Muscle layer of colon (tissue), 2 donors: Measurements from ENCODE around the gene CHRM1.
A peak's percentile ranks its signal among the peaks of the same experiment; 100 is the strongest.

ENCODE experiments used
- H3K27ac ChIP-seq: one replicate; pipeline ENCODE4 v1.7.0; 2013; ENCODE audit warnings: low read depth, mild to moderate bottlenecking, low read length, moderate library complexity
- H3K27me3 ChIP-seq, 2 donors: one replicate each; pipeline ENCODE4 v1.7.0; 2013; ENCODE audit warnings: low read length in 2 of 2, mild to moderate bottlenecking in 2 of 2; ENCODE audit not compliant: insufficient read depth in 2 of 2, control insufficient read depth in 1 of 2
- H3K36me3 ChIP-seq: one replicate; pipeline ENCODE4 v1.7.0; 2013; ENCODE audit warnings: mild to moderate bottlenecking, low read length; ENCODE audit not compliant: insufficient read depth
- H3K4me1 ChIP-seq: one replicate; pipeline ENCODE4 v1.7.0; 2013; ENCODE audit warnings: mild to moderate bottlenecking, low read length; ENCODE audit not compliant: insufficient read depth
- H3K4me3 ChIP-seq, 2 donors: one replicate each; pipeline ENCODE4 v1.7.0; 2013; ENCODE audit warnings: low read length in 2 of 2, low read depth in 1 of 2, mild to moderate bottlenecking in 1 of 2, moderate library complexity in 1 of 2
- H3K9ac ChIP-seq: one replicate; pipeline ENCODE4 v1.7.0; 2013; ENCODE audit warnings: low read length
- H3K9me3 ChIP-seq: one replicate; pipeline ENCODE4 v1.7.0; 2013; ENCODE audit warnings: mild to moderate bottlenecking, low read length
- donor health status: abdominal sarcoma.
- donor health status: Adenocarcinoma of cecum.

Gene CHRM1

DNA sequence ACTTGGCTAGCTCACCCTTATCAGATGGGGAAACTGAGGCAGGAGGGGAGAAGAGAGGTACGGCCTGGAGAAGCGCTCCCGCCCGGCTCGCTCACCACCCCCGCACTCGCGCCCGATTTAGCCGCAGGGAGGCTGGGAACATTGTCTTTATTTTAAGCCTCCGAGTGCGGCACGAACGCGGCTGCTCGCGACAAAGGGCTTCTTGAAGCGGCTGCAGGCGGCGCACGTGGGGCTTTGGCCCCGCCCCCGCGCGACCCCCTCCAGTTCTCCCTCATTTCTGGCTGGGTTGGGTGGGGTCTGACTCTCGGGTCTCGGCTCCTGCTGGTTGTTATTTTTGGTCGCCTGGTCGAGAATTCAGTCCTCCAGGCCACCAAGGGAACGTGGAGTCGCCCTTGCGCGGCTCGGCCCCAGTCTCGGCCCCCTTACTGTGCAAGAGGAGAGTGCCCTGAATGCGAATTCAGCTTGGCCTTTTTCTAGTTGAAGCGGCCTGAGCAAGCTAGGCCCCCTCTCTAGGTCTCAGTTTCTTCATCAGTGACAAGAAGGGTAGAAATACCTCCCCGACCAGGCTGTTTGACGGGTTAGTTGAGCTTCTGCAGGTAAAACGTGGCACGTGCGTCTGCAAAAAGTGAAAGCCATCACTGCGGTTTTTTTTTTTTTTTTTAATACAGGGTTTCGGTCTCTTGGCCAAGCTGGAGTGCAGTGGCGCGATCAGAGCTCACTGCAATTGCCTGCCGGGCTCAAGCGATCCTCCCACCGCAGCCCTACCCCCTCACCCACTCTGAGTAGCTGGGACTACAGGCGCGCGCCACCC, 2.6 kb upstream of the CHRM1 start:
- Histone ChIP-seq H3K4me1 (no peaks in the 10 kb centered on the region), H3K4me3 (peak overlapping the region; percentile 22 to 43), H3K27ac (no peak overlapping the region), H3K27me3 (peaks cover 14 to 70% of the 10 kb centered on the region in 2 donors), H3K9ac (no peak overlapping the region), H3K36me3 (no peaks in the 10 kb centered on the region), H3K9me3 (no peaks in the 10 kb centered on the region)

DNA sequence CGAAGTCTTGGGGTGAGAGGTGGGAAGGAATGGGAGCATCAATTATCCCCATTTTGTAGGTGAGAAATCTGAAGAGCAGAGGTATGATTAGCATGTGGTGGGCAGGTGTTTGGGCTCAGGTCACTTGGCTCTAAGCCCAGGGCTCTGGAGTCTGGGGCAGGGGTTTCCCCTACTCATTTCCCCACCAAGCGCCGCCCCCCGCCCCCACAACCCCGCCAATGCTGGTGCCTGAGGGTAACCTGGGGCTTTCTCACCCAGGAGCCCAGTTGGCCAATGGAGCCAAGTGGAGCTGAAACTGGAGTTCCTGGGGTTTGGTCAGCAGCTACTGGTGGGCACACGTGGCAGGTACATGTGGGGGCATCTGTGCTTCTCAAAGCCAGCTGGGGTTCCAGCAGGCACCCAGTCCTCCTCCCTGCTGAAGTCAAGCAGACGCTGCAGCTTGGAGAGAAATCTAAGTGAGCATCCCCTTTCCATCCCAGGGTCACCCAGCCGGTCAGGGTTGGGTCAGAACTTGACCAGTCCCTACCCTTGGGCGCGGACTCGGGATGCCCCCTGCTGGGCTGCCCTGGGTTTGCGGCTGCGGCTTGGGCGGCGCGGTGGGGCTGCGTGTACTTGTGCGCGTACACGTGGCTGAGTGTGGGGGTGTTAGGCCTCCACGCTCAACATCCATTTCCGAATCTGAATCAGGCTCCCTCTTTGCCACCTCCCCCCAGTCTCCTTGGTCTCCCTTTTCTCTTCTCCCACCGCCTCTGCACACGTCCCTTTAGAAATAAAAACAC, 1.7 kb upstream of the CHRM1 start:
- H3K27ac ChIP-seq: no peak overlapping the region
- H3K9me3 ChIP-seq: no peaks in the 10 kb centered on the region
- H3K36me3 ChIP-seq: no peaks in the 10 kb centered on the region
- no peaks in the 10 kb centered on the region for H3K4me1 ChIP-seq
- H3K27me3 ChIP-seq: peaks cover 14 to 65% of the 10 kb centered on the region in 2 donors
- no peak overlapping the region for H3K9ac ChIP-seq
- H3K4me3 ChIP-seq: no peak overlapping the region

DNA sequence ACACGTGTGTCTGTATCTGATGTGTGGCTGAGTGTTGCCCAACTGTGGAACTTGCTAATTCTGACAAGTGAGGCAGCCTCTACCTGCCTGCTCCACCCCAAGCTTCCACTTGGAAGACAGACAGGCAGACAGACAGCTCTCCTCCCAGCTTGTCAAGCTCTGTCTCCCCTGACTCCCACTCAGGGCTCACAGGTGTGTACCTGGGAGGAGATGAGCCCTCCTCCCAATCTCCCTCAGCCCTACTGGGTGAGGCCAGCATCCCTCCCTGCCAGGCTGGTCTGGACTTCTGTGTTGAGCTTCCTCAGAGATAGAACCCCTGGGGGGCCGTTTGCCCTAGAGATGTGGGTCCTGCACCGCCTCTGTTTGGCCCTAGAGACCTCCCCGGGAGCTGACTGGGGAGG, 1.0 kb upstream of the CHRM1 start:
- Histone ChIP-seq H3K27me3 (peaks cover 14 to 59% of the 10 kb centered on the region in 2 donors), H3K9ac (no peak overlapping the region), H3K9me3 (no peaks in the 10 kb centered on the region), H3K27ac (no peak overlapping the region), H3K36me3 (no peaks in the 10 kb centered on the region), H3K4me1 (no peaks in the 10 kb centered on the region), H3K4me3 (no peak overlapping the region)

DNA sequence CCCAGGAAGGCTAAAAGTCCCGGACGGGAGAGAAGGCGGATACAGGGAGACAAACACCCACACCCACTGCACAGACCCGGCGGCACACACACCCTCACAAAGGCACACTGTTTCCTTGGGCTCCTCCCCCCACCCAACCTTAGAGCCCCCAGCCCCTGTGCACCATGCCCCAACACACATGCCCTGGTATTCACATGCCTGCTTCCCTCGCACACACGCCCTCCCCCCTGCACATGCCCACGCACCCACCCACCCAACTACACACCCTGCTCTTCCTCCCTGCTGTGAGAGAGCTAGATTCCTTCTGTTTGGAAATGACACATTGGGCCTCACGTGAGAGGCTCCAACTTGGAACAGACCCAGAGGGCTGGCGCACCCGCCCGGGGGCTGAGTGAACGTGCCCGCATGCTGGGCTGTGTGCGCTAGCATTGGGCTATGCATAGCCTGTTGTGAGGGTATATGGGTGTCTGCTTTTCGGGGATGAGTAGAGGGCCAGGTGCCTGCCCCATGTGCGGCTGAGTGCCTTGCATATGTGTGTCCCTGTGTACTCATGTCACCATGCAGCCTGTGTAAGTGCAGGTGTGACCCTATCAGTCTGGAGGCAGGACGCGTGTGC, 518 bp upstream of the CHRM1 start:
- H3K4me3 ChIP-seq: no peak overlapping the region
- H3K27me3 ChIP-seq: peaks cover 14 to 54% of the 10 kb centered on the region in 2 donors
- no peaks in the 10 kb centered on the region for H3K9me3 ChIP-seq
- no peaks in the 10 kb centered on the region for H3K4me1 ChIP-seq
- H3K36me3 ChIP-seq: no peaks in the 10 kb centered on the region
- H3K27ac ChIP-seq: no peak overlapping the region
- H3K9ac ChIP-seq: no peak overlapping the region

DNA sequence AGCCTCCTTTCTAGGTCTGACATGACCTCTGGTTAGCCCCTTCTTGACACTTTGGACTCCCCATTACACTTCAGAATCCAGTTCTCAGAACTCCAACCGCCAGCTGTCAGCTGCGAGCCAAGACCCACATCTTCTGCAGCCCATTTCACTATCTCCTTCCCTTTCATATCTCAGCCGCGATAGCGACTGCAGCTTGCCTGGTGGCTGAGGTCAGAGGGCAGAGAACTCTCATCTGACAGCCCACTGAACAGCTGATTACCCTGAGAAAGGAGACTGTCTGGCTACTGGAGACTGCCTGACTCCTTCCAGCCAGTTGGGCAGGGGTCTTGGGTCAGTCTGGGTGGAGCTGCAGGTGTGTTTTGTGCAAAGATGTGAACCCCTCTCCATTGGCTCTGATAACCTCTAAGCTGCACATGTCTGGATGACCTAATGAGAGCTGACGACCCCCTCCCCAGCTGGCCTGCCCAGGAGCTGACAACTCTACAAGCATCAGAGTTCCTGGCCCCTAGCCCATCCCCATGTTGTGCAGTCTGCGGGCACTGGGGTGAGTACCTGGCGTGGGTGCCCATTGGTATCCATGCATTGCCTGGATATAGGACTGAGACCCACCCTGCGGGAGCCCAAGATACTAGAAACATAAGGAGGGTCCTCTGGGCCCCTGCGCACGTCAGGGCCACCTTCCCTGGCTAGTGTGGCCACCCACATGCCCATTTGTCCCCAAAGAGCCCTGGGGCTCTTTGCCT, 1.1 kb downstream of the CHRM1 start:
- no peaks in the 10 kb centered on the region for H3K9me3 ChIP-seq
- H3K9ac ChIP-seq: no peak overlapping the region
- peaks cover under 1 to 38% of the 10 kb centered on the region in 2 donors for H3K27me3 ChIP-seq
- H3K4me3 ChIP-seq: no peak overlapping the region
- no peak overlapping the region for H3K27ac ChIP-seq
- no peaks in the 10 kb centered on the region for H3K36me3 ChIP-seq
- H3K4me1 ChIP-seq: no peaks in the 10 kb centered on the region

DNA sequence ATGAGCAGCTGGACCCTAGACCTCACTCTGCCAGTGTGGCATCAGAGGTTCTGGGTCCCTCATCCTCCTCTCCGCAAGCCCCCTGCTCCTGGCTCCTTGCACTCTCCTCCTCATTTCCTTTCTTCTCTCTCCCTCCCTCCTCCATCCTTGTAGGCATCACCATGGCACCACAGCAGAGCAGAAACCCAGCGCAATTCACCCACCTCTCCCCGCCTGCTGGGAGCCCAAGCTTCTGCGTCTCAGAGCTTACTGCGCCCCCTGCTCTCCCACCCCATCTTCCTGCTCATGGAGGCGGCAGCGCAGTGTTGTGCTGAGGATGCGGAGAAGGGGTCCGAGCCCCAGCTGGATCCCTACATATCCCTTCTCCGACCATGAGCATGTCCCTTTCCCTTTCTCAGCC, 1.7 kb downstream of the CHRM1 start:
- Histone ChIP-seq H3K9ac (no peak overlapping the region), H3K4me3 (no peak overlapping the region), H3K4me1 (no peaks in the 10 kb centered on the region), H3K27me3 (peaks cover 0 to 34% of the 10 kb centered on the region in 2 donors), H3K9me3 (no peaks in the 10 kb centered on the region), H3K36me3 (no peaks in the 10 kb centered on the region), H3K27ac (no peak overlapping the region)

DNA sequence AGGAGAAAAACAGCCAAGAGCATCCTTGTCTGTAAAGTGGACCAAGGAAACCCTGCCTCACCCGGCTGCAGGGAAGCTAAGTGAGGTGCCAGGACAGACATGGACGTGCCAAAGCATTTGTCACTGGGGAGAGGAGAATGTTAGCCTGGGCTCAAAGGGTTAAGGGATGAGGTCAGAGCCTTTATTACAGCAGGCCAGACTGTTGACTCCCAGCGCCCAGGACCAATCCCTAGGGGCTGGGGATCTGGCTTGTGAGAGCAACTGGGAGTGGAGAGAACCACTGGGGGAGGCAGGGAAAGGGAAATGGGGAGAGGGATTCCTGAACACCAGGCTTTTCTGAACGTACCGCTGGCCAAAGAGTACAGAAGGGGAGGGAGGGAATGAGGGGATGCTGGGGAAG, 2.6 kb downstream of the CHRM1 start:
- Histone ChIP-seq H3K27me3 (peaks cover 0 to 27% of the 10 kb centered on the region in 2 donors), H3K9me3 (no peaks in the 10 kb centered on the region), H3K4me3 (no peak overlapping the region), H3K36me3 (no peaks in the 10 kb centered on the region), H3K27ac (no peak overlapping the region), H3K4me1 (no peaks in the 10 kb centered on the region), H3K9ac (no peak overlapping the region)

DNA sequence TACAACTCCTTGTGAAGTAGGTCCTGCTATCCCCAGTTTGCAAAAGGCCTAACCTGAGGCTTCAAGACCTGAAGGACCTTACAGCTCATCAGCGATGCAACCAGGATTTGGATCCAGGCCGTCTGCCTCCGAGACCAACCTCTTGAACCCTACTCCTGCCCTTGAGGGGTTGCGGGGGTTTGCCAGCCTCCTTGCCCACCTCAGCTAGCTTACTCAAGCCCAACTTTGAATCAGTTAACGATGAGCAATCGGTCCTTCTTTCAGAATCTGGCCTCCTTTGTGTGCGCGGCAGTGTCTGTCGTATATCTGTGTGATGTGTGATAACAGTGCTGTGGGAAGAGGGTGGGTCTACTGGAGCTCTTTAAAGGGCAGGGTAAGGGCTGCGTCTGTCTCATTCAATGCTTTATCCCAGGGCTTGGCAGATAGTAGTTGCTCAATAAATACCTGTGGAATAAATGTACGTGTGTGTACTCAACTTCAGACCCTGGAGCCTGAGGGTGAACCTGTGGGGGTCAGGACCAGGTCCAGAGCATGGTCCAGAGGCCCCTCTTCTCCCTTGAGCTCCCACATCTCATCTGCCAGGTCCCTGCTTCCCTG, 3.2 kb downstream of the CHRM1 start:
- Histone ChIP-seq H3K4me1 (no peaks in the 10 kb centered on the region), H3K36me3 (no peaks in the 10 kb centered on the region), H3K27me3 (peaks cover 0 to 22% of the 10 kb centered on the region in 2 donors), H3K9ac (no peak overlapping the region), H3K9me3 (no peaks in the 10 kb centered on the region), H3K27ac (no peak overlapping the region), H3K4me3 (no peak overlapping the region)

DNA sequence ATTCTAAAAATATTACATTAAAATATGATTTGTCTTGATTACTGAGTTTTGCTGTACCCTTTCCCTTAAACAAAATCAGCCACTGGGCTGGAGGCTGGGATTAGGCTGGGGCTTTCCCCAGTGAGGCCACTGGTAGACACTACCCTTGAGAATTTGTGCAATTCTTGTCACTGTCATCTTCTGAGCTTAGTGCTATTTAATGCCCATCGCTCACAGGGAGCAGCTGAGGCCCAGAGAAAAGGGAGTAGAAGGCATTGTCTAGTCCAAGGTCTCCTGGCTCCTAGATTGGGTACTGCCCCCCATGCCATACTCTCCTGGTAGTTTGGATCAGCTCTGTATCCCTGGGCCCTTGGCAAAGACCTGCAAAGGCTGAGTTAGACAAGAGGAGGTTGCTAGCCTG, 6.7 kb downstream of the CHRM1 start:
- H3K27ac ChIP-seq: no peak overlapping the region
- no peak overlapping the region for H3K9ac ChIP-seq
- H3K27me3 ChIP-seq: no peaks in the 10 kb centered on the region
- H3K36me3 ChIP-seq: no peaks in the 10 kb centered on the region
- H3K4me1 ChIP-seq: no peaks in the 10 kb centered on the region
- H3K9me3 ChIP-seq: no peaks in the 10 kb centered on the region
- no peak overlapping the region for H3K4me3 ChIP-seq

DNA sequence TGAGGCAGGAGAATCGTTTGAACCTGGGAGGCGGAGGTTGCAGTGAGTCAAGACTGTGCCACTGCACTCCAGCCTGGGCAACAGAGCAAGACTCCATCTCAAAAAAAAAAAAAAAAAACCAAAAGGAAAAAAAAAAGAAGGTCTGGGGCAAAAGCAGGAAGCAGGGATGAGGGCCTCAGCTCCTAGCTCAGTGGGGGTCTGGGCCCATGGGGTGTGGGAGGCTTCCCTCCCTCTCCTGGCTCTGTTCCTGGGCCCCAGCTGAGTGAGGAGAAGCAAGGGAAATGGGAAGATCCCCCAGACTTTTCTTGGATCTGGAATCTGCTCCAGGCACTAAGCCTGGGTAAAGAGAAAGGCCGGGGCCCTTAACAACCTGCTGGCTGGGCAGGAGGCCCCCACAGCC, 8.9 kb downstream of the CHRM1 start:
- Histone ChIP-seq H3K9ac (no peak overlapping the region), H3K9me3 (no peaks in the 10 kb centered on the region), H3K36me3 (no peaks in the 10 kb centered on the region), H3K27ac (no peak overlapping the region), H3K4me1 (peaks cover 5% of the 10 kb centered on the region), H3K27me3 (no peaks in the 10 kb centered on the region), H3K4me3 (no peak overlapping the region)
